GM20431 (cell line): ENCODE data around the gene GLI3.

Source experiments
- in situ Hi-C: fragments of 300-500 bp; cut with MseI, MboI; formaldehyde crosslinking; loops from one replicate; pipeline ENCODE4 v1.15.0; 2020; ENCODE audit warnings: low sequenced_read_pairs; ENCODE audit not compliant: unreplicated experiment

GLI3 gene

DNA sequence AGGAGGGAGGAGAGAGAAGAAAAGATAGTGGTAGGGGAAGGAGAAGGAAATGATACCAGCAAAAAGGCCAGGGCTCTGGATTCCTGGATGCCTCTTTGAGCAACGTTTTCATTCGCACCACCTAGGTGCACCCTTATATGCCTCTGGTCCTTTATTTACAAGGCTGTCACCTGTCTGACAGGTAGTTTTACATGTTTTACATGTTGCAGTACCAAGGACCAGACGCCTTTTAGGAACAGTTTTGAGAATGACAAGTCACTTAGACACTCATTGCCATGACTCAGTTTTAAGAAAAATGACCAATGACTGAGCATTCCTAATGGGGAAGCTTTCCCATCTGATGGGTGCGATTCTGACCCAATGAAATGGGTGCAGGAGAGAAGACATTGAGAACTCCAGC, 119.8 kb downstream of the GLI3 start:
- in situ Hi-C loops: no loop called here

DNA sequence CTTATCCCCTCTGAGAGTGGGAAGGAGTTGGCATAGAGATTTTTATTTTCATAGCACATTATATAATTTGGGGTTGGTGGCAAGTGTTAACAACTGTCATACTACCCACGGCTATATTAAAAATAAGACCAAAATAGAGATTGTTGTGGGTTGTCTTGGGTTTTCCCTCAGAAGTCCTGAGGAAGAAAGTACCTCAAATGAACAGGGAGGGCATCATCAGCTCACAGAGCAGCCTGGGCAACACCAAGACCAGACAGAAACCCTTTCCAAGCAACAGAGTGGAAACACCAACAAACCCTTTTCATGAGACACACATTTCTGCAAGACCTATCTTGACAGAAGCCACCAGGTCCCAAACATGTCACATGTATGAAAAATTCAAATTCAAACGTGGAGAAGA, 121.2 kb downstream of the GLI3 start:
- in situ Hi-C loops: no loop called here

DNA sequence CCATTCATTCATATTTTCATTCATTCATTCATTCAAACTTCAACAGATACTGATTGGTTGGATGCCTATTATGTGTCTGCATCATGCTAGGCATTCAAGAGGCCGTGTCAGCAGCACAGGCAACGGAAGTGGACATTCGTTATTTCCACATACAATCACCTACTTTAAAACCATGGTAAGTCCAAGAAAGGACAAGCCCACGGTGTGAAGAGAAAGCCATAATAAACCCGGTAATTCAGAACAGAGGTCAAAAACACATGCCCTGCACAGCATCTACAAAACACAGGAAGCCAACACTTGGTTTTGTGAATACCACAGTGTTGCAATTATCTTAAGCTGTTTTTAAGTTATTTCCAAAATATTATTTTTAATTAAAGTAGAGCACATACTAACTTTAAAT, 126.7 kb downstream of the GLI3 start:
- in situ Hi-C loops: no loop called here

DNA sequence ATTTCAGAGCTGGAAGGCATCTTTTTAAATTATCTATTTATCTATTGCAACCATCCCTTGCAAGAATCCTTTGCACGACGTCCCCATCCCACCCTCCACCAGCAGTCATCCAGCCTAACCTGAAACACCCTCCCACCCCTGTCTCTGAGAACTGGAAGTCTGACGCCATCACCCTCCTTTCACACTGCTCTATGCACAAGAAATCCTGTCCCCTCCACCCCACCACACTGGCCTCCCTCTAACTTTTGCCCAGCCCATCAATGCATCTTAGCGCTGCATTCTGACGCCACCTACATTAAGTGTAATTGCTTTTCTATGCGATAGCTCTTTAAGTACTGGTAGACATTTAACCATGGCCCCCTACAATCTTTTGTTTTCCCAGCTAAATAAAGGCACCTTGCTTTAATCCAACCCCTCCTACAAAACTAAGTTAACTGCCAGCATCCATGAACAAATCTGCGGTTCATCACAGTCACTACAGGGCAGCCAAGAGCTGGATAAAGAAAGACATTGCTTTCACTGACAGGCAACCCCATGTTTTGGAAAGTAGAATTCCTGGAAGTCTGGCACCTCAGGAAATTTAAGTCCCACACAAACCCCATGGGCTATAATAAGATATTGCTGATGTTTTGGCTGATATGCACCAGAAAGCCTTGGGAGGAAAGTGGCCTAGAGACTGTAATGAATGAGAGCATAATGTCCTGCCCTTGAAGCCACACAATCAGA, 128.0 kb downstream of the GLI3 start:
- in situ Hi-C loops: no loop called here

DNA sequence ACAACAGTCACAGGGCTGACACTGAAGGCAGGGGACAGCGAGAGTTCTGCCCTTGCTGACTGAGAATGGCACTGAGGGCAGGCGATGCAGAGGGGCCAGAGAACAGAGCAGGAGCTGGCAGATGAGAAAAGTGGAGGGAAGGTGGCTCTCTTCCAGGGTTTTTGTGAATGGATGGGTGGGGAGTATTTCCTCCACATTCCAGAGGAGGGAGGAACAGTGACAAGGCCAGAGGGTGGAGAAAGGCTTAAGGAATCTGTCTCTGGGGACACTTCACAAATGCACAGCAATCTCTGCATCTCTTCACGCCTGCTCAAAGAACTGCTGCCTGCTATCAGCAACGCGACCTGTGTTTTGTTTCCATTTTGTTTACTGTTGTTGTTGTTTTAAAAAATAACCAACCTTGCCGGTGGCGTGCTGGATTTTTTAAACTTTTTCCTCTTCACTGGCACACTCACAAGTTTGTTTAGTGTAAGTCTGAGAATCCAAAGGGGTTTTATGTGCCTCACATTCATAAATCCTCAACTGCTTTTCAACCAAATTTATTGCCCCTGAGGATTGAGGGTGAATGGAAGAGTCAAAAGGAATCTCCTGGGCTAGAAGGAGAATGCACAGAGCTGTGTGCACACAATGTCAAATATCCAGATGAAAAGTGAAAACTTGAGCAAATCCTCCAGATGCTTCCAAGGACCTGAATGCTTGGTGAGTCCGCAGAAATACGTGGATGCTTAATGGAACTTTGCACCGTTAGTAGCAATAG, 129.3 kb downstream of the GLI3 start:
- in situ Hi-C loops: no loop called here

DNA sequence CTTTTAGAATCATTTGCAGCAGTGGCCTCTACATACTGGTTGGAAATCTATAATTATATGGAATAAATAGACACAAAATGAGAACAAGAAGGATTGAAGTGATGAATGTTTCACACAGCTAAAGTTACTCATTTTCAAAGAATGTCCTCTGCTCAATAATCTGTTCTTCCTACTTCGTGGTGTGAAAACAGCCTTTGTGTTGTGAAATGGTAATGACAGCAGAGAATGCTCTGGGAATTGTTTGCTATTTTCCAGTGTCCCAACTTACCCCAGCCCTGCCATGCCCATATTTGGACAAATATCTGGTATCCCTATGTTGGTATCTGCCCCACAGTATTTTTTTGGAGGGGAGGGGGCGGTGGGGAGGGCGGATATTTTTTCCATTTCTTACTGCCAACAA, 130.4 kb downstream of the GLI3 start:
- in situ Hi-C loops: no loop called here

DNA sequence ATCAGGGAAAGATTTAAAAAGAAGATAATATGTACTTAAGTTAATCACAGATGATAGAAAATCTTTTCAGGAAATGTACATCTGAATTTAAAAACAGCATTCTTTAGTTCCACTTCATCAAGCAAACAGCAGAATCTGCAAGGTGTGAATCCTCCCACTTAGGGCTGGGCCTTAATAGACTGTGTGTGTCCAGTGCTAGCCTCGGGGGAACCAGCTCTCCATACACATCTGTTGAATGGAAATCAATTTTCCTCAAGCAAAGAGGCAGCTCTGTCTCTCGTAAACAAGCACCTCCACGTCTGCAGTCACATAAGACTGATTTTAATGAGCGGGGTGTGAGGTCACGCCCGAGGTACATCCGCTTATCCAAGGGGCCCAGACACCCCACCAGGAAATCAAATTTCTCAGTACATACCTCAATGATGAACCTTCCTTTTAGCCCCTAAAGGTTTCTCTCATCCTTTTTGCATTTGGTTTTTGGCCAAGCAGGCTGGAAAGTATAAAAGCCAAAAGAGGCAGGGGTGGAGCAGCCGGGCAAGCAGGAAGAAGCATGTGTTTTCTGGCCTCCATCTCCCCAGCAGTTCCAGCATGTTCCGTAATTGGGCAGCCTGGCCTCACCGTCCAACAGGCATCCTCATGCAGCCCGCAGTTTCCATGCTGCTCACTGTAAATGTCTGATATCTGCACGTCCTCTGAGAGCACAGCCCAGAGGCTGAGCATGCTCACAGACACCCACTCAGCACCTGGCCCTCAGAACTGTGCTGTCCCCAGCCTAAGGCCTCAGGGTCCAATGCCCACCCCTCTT, 131.3 kb downstream of the GLI3 start:
- in situ Hi-C loops: no loop called here

DNA sequence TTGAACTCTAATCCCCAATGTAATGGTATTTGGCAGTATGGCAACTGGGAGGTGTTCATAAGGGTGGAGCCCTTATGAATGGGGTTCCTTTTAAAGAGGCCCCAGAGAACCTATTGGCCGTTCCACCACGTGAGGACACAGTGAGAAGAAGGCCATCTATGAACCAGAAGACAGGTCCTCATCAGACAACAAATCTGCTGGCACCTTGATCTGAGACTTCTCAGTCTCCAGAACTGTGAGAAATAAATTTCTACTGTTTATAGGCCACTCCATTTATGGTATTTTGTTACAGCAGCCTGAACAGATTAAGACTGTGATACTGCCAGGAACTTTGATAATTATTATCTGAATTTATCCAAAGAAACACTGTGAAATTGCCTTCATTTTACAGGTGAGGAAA, 132.3 kb downstream of the GLI3 start:
- in situ Hi-C loops: no loop called here

DNA sequence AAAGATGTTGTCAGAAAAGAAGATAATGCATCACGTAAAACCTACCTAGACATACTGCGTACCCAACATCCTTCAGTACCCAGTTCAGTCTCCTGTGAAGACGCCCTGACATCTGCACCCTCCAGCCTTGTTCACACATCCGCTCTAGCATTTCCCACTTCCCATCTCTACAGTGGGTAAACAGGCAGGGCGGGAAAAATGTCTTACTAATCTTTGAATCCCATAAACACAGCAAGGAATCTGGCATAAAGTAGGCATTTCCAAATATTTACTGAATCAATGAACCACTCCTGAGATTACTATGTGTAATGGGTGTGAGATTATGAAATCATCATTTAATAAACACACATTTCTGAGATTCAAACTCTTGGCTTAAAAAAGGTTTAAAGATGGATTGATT, 132.8 kb downstream of the GLI3 start:
- in situ Hi-C loops: no loop called here

DNA sequence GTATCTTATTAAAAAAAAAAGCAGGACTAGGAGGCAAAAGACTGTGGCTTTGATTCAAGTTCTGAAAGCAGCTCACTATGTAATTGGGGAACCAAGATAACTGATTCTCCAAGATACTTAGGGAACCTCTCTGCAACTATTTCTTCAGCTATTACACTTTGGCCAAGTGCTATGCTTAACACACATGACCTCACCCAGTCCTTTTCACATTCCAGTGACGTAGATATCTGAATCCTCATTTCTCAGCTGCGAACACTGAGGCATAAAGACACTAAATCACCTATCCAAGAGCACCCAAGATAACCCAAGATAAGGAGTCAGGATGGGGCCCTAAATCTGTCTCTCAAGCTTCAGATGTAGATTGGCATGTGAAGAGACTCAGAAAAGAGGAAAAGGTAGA, 133.6 kb downstream of the GLI3 start:
- in situ Hi-C loops: no loop called here

DNA sequence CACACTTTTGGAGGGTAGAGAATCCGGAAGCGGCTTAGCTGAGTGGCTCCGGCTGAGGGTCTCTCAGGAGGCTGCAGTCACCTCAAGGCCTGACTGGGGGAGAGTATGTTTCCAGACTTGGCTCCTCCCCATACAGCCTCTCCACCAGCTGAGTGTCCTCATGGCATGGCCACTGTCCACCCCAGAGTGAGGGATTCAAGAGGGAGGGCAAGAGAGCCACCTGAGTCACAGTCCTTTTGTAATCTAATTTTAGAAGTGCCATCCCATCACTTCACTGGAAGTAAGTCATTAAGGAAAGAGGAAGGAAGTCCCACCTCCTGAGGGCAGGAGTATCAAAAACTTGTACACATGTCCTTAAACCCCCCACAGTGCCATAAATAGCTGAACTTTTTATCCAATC, 134.0 kb downstream of the GLI3 start:
- in situ Hi-C loops: no loop called here

DNA sequence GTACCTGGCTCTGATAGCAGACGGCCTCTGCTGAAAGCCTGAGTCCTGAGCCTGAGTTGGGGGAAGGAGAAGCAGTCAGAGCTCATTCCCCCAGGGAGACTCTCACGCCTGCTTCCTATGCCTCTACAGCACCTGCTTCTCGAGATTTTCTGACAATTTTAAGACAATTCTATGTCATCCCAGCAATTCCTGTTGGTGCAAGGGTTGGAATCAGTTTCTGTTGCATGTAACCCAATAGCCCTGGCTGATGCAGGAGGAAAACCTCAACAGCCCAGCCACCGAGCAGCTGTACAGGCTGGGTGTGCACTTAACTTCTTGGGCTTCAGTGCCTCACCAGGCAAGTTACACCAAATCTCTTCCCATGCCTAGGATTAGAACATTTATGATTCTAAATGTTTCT, 134.7 kb downstream of the GLI3 start:
- in situ Hi-C loops: no loop called here

DNA sequence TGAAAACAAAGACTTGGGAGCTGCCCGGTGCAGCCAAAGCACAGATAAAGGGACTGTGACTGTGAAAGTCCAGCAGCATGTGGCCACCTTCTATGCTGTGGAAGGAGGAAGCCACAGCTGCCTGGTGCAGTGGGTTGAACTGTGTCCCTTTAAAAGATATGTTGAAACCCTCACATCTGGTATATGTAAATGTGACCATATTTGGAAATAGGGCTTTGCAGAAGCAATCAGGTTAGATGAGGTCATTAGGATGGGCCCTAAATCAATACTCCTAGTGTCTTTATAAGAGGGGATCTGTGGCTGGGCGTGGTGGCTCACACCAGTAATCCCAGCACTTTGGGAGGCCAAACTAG, 136.9 kb downstream of the GLI3 start:
- in situ Hi-C loops: no loop called here

DNA sequence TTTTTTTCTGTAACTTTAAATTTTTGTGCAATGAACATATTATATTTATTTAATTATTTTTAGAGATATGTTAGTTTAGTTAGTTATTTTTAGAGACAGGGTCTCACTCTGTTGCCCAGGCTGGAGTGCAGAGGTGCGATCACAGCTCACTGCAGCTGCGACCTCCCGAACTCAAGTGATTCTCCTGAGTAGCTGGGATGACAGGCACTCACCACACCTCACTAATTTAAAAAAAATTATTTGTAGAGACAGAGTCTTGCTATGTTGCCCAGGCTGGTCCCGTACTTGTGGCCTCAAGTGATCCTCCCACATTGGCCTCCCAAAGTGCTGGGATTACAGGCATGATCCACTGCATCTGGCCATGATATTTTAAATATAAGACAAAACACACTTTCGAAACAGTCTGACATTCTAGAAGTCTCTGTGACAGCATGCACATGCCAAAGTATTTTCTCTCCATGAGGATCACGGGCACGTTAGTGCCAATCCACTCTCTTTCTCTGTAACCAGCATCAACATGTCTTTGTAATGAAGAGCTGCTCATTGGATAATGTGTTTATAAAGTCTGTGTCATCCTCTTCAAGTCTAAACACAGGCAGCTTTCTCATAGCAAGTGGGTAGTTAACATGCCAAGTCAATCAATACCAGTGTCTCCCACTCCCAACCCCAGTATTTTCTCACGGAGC, 137.4 kb downstream of the GLI3 start:
- in situ Hi-C loops: no loop called here

DNA sequence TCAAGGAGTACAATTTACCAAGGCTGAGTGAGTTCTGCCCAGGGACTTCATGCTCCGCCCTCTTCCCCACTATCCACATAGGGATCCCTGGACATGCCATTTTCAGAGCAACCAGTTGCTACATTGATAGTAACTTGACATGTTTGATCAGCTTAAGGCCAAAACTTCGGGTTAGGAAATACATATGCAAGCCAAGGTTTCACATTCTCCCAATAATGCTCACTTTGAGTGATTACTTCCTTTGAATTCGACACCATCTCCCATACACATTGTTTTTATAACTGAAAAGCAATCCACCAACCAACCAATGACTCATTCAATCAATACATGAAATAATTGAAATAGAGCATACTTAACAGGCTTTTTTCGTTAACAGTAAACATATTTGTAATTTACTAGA, 137.9 kb downstream of the GLI3 start:
- in situ Hi-C loops: no loop called here

DNA sequence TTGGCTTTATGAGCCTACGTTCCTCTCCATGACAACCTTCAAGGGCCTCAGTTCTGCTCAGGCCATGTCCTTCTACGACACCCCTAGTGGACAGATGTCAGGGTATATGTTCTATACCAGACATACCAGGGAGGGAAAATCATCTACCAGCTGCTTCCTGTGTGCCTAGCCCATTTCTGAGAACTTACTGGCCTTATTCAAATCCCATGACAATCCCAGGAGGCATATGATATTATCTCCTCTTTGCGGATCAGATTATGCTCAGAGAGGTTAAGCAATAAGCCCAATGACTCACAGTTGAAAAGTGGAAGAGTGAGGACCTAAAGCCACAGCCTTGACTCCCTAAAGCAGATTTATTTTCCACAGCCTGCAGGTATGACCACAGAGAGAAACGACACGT, 139.3 kb downstream of the GLI3 start:
- in situ Hi-C loops: no loop called here

DNA sequence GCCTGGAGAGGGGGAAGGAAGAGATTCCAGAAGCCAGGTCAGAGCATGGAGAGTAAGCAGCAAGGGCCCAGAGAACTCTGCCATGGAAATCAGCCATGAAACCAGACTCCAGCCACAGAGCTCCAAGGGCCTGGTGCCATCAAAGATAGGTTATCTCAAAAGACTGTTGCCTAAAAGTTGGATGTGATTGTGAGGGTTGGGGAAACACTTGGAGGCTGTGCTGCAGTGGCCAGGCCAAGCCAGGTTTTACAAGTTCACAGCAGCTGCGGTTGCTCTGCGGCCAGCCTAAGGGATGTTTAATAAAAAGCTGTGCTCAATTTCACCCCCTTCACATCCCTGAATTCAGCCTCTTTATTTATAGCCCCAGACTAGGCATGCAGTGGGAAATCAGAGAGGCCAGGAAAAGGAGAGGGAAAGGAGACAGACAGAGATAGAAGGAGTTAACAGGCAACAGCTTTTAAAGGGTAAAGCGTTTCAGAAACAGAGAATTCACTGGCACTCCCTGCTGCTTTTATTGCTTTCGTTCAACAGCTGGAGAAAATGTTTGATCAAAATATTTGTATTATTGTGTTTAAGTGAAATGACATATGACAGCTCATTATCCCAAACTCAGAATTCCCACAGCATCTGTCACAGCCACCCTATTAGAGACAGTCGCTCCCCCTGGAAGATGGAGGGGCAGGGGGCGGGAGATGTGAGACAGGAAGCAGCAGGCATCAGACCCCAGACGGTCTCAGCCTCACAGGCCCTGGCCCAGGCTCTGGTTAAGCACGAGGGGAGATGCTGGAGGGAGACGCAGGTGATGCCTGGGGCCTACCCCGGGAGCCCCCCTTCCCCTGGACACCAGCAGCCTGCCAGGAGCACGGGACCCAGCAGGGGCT, 140.1 kb downstream of the GLI3 start:
- in situ Hi-C loops: no loop called here

DNA sequence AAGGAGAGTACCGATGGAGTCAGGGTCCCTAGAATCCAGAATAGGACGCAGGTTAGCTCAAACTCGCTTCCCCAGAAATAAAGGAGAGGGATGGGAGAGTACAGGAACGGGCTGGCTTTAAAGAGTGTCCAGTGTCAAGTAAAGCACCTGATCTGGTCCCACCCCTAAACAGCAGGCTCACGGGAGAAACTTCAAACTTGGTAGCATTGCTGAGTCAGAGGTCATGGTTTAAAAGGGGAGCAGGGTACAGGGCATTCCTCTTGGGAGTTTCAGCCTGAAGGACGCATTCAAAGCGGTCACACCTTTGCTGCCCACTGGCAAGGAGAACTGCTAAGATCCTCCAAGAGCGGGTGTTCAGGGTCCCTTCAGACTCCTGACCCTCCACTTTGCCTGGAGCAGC, 140.7 kb downstream of the GLI3 start:
- in situ Hi-C loops: no loop called here

DNA sequence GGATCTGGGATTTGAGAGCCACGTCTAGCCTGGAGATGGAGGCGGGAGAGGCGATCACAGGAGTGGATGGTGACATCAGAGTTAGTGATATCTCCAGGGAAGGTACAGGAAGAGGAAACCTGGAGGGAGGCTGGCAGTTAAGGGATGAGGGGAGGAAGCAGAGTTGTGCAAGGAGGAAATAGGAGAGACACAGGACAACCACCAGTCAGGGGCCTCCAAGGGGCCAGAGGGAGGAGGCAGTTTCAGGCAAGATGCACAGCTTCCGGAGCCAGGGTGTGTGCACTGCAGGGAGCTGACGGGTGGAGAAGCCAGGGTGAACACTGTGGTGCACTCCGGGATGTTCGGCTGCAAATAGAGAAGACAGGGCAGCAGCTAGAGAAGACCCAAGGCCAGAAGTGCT, 141.2 kb downstream of the GLI3 start:
- in situ Hi-C loops: no loop called here
